Activated CD8-positive, alpha-beta T cell treated with anti-CD3 and anti-CD28 coated beads for 36 hours (primary cell): ENCODE data around the gene RALGPS2. TPM values are rescaled to one million over a fixed set of nuclear protein-coding genes. Genes with fewer than 3 reads are reported as not detected.

Experiments
- ATAC-seq: fragments of 200-7000 bp; cut with Tn5 transposase; one replicate; pipeline ENCODE4 v1.10.0; 2021; ENCODE audit warnings: mild to moderate bottlenecking, moderate library complexity
- CTCF ChIA-PET: fragments of 350-600 bp; sonication (Branson Sonifier 250); formaldehyde crosslinking; loops from one replicate; lab custom pipeline; 2021; ENCODE audit warnings: antibody characterized with exemption; lab: Charles Lee
- POLR2A ChIA-PET: fragments of 350-600 bp; sonication (Branson Sonifier 250); formaldehyde crosslinking; loops from one replicate; lab custom pipeline; 2021; ENCODE audit warnings: antibody characterized with exemption; lab: Charles Lee
- DNase-seq: peaks from one replicate; pipeline ENCODE4 v3.0.0-alpha.2; 2020
- H3K27ac Mint-ChIP-seq: one replicate; pipeline ENCODE4 v1.8.0; 2021; ENCODE audit warnings: mild to moderate bottlenecking, mixed read lengths
- H3K27me3 Mint-ChIP-seq: one replicate; pipeline ENCODE4 v1.8.0; 2021; ENCODE audit warnings: mixed read lengths
- H3K36me3 Mint-ChIP-seq: one replicate; pipeline ENCODE4 v1.8.0; 2021; ENCODE audit warnings: low read depth, mixed read lengths
- H3K4me1 Mint-ChIP-seq: one replicate; pipeline ENCODE4 v1.8.0; 2021; ENCODE audit warnings: low read depth, mixed read lengths
- H3K4me3 Mint-ChIP-seq: one replicate; pipeline ENCODE4 v1.8.0; 2021; ENCODE audit warnings: mild to moderate bottlenecking, moderate library complexity, mixed read lengths
- H3K9me3 Mint-ChIP-seq: one replicate; pipeline ENCODE4 v1.8.0; 2021; ENCODE audit warnings: mixed read lengths
- CTCF ChIP-seq: fragments of 200-600 bp; IDR thresholded peaks from one replicate; pipeline ENCODE4 v1.8.0; 2022; ENCODE audit warnings: antibody characterized with exemption, mild to moderate bottlenecking
- intact Hi-C: fragments of 100-400 bp; cut with micrococcal nuclease; formaldehyde crosslinking; loops from one replicate; pipeline ENCODE4 v1.10.0; 2022
- microRNA-seq: library from miRNA; unstranded; fragments of <30 nt; microRNA quantifications from one replicate; pipeline ENCODE4 v1.2.0, GENCODE V29; 2022; ENCODE audit warnings: borderline microRNAs expressed, borderline replicate concordance
- total RNA-seq, 2 experiments: library from RNA; stranded (reverse); gene quantifications; one replicate each; pipeline ENCODE4 v1.2.3, GENCODE V29; 2021

RALGPS2 gene
- total RNA-seq, 2 experiments from 2014 or later: 2.8 to 4.8 TPM

- H3K4me3 Mint-ChIP-seq: no peak overlapping the region
- TF ChIP-seq CTCF: no peak
- H3K9me3 Mint-ChIP-seq: no peaks in the 10 kb centered on the region
- ATAC-seq (no peak), DNase-seq (no peak)
- H3K4me1 Mint-ChIP-seq: peaks cover 5% of the 10 kb centered on the region
- peaks cover 3% of the 10 kb centered on the region for H3K27me3 Mint-ChIP-seq
- intact Hi-C loops: no loop called here
- CTCF ChIA-PET: interaction anchor here (0.9 kb wide), 1 partner anchor 16 kb away, joined by 3 read pairs; no protein-coding TSS in a partner anchor
- H3K27ac Mint-ChIP-seq: no peak overlapping the region
- POLR2A ChIA-PET: no interaction called here
- H3K36me3 Mint-ChIP-seq: no peaks in the 10 kb centered on the region
Observed at GRCh38 chr1:178969226-178969987, 244.4 kb downstream of the RALGPS2 start.

DNA sequence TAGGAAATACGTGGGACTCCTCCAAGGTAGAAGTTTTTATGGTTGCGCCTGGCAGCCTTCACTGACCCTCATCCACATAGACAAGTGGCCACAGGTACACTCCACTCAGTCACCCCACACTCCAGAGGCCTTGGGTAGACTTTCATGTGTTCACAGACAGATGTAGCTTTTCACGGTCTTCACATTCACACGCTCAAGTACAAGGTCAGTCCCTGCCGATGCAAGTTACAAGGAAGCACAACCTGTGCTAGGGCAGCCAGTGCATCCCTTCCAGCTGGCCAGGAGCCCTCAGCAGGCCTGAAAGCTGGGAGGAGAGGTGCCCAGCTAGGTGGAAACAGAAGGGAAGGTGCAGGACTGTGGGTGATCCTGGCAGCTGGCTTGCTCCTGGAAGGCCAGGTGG lies 245.1 kb downstream of the RALGPS2 start:
- Mint-ChIP-seq H3K27me3 (peaks cover 5% of the 10 kb centered on the region), H3K9me3 (peaks cover 3% of the 10 kb centered on the region), H3K36me3 (no peaks in the 10 kb centered on the region), H3K27ac (no peak overlapping the region), H3K4me1 (peaks cover 5% of the 10 kb centered on the region), H3K4me3 (no peak overlapping the region)
- ATAC-seq: no peak
- intact Hi-C loops: no loop called here
- ChIA-PET POLR2A (no interaction called here), CTCF (interaction anchor here (0.9 kb wide), 1 partner anchor 16 kb away, joined by 3 read pairs; no protein-coding TSS in a partner anchor)
- TF ChIP-seq CTCF: no peak
- no peak for DNase-seq

Small RNA genes within 50 kb of the gene (microRNA-seq; reads per million reads assigned to microRNA genes)
- gene MIR4424: not detected

Other genes starting within 250 kb of the RALGPS2 start
- not detected for gene CLEC20A, start 228.3 kb upstream of the RALGPS2 start, total RNA-seq
- gene TEX35, start 212.1 kb upstream of the RALGPS2 start, total RNA-seq: not detected
- not detected for gene ANGPTL1, start 145.8 kb downstream of the RALGPS2 start, total RNA-seq